ENCODE measurements around the gene POU5F1.
"Not testable (repeated sequence)": the region's sequence is repeated elsewhere in the genome, so short reads cannot be mapped to it uniquely, and the experiment has no call there.

POU5F1 gene

GRCh38 chr6:31165064-31165832 lies 5.2 kb downstream of the POU5F1 start:
- DNase-seq: peak; percentile 27

GRCh38 chr6:31164475-31165063 lies 5.9 kb downstream of the POU5F1 start:
- not testable (repeated sequence) for DNase-seq

- no peak for DNase-seq
Measured at GRCh38 chr6:31163922-31164321, 6.6 kb downstream of the POU5F1 start.

GRCh38 chr6:31162463-31163165 lies 7.9 kb downstream of the POU5F1 start:
- no peak for DNase-seq

- DNase-seq: no peak
Measured at GRCh38 chr6:31161216-31162126, 9.0 kb downstream of the POU5F1 start.

- peak; percentile 34 for DNase-seq
Measured at GRCh38 chr6:31158863-31159855, 11.3 kb downstream of the POU5F1 start.

GRCh38 chr6:31158140-31158862 lies 12.2 kb downstream of the POU5F1 start, which contains the start of gene TCF19:
TCF19 (plus strand) TSS chr6:31158589; CDS start chr6:31159470, 881 bp downstream.
- peak; percentile 98 for DNase-seq

GRCh38 chr6:31157513-31158139 lies 12.9 kb downstream of the POU5F1 start, which contains the start of gene CCHCR1:
CCHCR1 (minus strand) TSS chr6:31157802; CDS start chr6:31157600, 202 bp downstream.
- DNase-seq: no peak

- no peak for DNase-seq
Measured at GRCh38 chr6:31156641-31157040, 13.8 kb downstream of the POU5F1 start.

GRCh38 chr6:31154436-31154835 lies 16.0 kb downstream of the POU5F1 start:
- DNase-seq: no peak

- DNase-seq: no peak
Measured at GRCh38 chr6:31152781-31153180, 17.7 kb downstream of the POU5F1 start.

- DNase-seq: no peak
Measured at GRCh38 chr6:31149827-31150447, 20.5 kb downstream of the POU5F1 start.

- no peak for DNase-seq
Measured at GRCh38 chr6:31145386-31145785, 25.1 kb downstream of the POU5F1 start.

- DNase-seq: no peak
Measured at GRCh38 chr6:31144970-31145340, 25.5 kb downstream of the POU5F1 start.

- no peak for DNase-seq
Measured at GRCh38 chr6:31144296-31144969, 26.0 kb downstream of the POU5F1 start.

- no peak for DNase-seq
Measured at GRCh38 chr6:31143148-31143547, 27.3 kb downstream of the POU5F1 start.

GRCh38 chr6:31142361-31142761 lies 28.1 kb downstream of the POU5F1 start:
- DNase-seq: no peak

- DNase-seq: no peak
Measured at GRCh38 chr6:31140643-31141042, 29.8 kb downstream of the POU5F1 start.

- no peak for DNase-seq
Measured at GRCh38 chr6:31139599-31139998, 30.9 kb downstream of the POU5F1 start.

Measured in NCI-H526 treated with DMSO at 0.1 percent for 48 hours (cell line).